ENCODE results near the gene RNF114. TPM values are rescaled to one million over a fixed set of nuclear protein-coding genes. Genes with fewer than 3 reads are reported as not detected.

The RNF114 gene
- total RNA-seq, 4 donors from 2014 or later = 136 to 193 (median 176) TPM

DNA sequence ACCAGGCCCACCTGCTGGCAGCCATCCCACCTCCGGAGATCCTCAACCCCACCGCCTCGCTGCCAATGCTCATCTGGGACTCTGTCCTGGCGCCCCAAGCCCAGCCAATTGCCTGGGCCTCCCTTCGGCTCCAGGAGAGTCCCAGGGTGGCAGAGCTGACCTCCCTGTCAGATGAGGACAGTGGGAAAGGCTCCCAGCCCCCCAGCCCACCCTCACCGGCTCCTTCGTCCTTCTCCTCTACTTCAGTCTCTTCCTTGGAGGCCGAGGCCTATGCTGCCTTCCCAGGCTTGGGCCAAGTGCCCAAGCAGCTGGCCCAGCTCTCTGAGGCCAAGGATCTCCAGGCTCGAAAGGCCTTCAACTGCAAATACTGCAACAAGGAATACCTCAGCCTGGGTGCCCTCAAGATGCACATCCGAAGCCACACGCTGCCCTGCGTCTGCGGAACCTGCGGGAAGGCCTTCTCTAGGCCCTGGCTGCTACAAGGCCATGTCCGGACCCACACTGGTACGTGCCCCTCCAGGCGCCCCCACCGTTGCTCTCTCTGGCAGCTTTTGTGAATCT lies 47.7 kb downstream of the RNF114 start:
- TF ChIP-seq, protein P1, sequence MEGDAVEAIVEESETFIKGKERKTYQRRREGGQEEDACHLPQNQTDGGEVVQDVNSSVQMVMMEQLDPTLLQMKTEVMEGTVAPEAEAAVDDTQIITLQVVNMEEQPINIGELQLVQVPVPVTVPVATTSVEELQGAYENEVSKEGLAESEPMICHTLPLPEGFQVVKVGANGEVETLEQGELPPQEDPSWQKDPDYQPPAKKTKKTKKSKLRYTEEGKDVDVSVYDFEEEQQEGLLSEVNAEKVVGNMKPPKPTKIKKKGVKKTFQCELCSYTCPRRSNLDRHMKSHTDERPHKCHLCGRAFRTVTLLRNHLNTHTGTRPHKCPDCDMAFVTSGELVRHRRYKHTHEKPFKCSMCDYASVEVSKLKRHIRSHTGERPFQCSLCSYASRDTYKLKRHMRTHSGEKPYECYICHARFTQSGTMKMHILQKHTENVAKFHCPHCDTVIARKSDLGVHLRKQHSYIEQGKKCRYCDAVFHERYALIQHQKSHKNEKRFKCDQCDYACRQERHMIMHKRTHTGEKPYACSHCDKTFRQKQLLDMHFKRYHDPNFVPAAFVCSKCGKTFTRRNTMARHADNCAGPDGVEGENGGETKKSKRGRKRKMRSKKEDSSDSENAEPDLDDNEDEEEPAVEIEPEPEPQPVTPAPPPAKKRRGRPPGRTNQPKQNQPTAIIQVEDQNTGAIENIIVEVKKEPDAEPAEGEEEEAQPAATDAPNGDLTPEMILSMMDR (IDR thresholded peaks at IDR 0.05; ENCODE audit: low read depth) = no peak

DNA sequence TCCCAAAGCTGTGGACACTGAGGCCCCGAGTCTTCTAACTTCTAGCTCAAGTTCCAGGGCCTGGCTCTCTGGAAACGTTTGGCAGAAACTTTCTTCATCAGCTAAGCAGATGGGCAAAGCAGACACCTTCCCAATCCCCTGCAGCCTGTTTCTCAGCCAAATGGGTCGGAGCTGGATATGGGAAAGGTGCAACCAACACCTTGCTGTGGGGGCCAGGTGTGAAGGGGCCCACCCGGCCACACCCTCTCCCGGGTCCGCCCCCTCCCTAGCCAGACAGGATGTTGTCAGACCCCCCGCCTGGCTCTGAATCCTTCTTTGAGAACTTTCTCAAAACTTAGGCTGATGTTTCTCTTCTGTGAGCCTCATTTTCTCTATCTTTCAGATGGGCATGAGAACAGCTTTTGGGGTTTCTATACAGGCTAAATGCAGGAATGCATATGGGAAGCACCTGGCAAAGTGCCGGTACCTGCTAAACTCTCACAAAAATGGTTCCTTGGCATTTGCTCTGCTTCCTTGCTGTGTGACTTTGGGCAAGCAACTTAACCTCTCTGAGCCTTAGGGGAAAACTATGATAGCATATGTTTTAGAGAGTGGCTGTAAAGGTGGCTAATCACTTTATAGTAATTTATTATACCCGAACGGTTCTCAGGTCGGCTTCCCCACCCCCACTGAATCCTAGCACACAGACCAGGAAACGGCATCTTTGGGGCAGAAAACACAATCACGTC lies 48.4 kb downstream of the RNF114 start:
- TF ChIP-seq, protein P1 (IDR thresholded peaks at IDR 0.05; ENCODE audit: low read depth) = no peak

DNA sequence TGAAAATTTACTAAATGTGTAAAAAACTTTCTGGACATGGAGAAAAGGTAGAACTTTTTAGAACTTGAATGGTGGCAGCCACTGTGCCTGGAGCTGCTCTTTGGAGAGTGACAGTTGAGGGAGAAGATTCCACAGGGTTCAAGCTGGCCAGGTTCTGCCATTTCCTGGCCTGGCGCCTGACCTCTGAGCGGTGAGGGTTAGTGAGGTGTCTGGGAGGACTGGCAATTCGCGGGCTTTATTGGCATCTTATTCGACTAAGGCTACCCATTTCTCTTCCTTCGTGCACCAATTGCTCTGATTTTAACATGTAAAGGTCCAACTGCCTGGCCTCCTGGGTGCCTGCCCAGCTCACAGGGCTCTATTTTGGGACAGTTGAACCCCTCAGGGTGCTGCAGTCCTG lies 49.0 kb downstream of the RNF114 start:
- TF ChIP-seq, protein P1 (IDR thresholded peaks at IDR 0.05; ENCODE audit: low read depth) = no peak

DNA sequence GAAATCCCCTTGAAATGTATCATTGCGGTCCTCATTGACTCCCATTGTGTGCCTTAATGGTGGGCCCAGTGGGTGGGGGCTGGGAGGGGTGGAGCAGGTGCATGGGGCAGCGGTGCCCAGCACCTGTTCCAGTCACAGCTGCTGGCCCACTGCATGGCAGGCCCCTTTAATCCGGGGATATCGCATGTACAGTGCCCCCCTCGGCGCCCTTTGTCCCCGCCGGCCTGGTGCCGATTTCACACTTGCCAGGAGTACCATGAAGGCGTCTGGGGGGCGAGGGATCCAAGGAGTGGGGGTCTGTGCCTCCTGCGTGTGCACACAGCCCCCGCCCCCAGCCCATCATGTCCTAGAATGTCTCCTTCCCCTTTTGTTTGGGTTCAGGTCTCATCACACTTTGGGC lies 49.4 kb downstream of the RNF114 start:
- TF ChIP-seq, protein P1 (IDR thresholded peaks at IDR 0.05; ENCODE audit: low read depth) = no peak

DNA sequence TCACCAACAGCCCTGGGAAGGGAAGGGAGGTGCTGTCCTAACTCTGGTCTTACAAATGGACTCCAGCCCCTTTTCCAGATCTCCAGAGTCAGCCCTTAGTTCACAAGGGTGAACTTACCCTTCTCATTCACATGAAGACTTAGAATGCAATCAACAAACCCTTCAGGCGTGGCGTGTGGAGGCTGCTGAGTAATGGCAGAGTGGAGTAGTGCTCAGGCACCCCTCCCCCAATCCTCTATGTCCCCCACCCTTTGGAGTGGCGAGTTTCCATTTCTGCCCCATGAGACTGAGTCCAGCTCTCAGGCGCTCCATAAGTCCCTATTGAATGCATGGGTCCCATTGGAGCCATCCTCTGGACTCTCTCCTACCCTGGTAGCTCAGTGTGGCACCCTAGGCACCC lies 49.9 kb downstream of the RNF114 start:
- TF ChIP-seq, protein P1 (IDR thresholded peaks at IDR 0.05; ENCODE audit: low read depth) = no peak

DNA sequence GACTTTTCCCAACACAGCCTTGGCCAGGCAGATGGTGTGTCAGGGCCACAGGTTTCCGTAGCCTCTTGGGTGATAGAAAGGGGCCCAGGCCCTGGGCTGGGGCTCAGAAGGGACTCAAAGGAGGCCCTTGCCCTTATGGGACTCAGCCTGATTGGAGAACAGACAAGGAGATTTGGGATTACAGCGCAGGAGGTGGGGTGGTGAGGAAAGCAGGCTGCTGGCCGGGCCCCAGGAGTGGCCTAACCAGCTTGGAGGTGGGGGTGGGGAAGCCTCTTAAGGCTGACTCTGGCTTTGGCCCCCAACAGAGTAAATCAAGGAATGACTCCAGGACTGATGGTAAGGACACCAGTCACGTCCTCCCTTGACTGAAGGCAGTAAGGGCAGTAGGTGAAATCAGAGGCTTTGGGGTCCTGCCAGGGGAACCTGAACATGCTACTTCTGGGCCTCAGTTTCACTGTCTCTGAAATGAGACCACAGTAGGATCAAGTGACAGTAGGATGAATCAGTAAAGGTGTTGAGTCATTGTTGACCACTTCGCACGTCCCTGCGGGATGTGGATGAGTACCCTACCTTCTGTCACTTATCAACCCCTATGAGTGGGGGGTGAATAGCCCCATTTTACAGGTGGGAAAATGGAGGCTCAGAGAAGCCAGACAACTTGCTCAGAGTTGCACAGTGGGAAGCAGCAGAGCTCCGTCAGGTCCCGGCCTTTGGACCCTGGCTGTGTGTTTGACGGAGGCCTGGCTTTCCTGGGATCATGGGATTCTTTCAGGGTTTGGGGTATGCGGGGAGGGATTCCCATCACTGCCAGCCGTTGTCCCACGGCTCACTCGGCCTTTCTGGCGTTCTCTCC lies 51.0 kb downstream of the RNF114 start:
- TF ChIP-seq, protein P1 (IDR thresholded peaks at IDR 0.05; ENCODE audit: low read depth) = no peak

Measured in subcutaneous adipose tissue (tissue), 4 donors.